Panc1 (cell line): ENCODE measurements around the gene DAZAP1. TPM values are rescaled to one million over a fixed set of nuclear protein-coding genes. Genes with fewer than 3 reads are reported as not detected.

Experiments
- ATAC-seq: fragments of 200-7000 bp; cut with Tn5 transposase; 2 replicates; pipeline ENCODE4 v1.9.1; 2020; ENCODE audit warnings: mild to moderate bottlenecking, moderate library complexity
- BruUV-seq: library from RNA; stranded (reverse); fragments of 400-500 nt; replicated peaks from 2 replicates; lab custom pipeline; 2021; lab: Mats Ljungman, UMichigan
- CTCF ChIA-PET: fragments of 300-600 bp; sonication (Branson Sonifier 250); formaldehyde crosslinking; loops from one replicate; lab custom pipeline; 2022; ENCODE audit warnings: antibody characterized with exemption; lab: Charles Lee
- POLR2A ChIA-PET: fragments of 300-600 bp; sonication (Branson Sonifier 250); formaldehyde crosslinking; loops from one replicate; lab custom pipeline; 2022; ENCODE audit warnings: antibody characterized with exemption; lab: Charles Lee
- DNase-seq: peaks from one replicate; pipeline ENCODE4 v3.0.0-alpha.2; 2010; ENCODE audit warnings: low read depth, low spot score
- H3K27ac ChIP-seq: 2 replicates; pipeline ENCODE4 v1.5.1; 2011; ENCODE audit warnings: mild to moderate bottlenecking, low read length, inconsistent platforms
- H3K27me3 ChIP-seq: fragments of 200-500 bp; sonication (Bioruptor generic); 2 replicates; pipeline ENCODE4 v1.6.0; 2014; ENCODE audit warnings: low read length, inconsistent platforms; ENCODE audit not compliant: control insufficient read depth, insufficient read depth
- H3K36me3 ChIP-seq: fragments of 200-500 bp; sonication (Bioruptor generic); 2 replicates; pipeline ENCODE4 v1.5.1; 2014; ENCODE audit warnings: inconsistent platforms, mild to moderate bottlenecking, low read length, moderate library complexity; ENCODE audit not compliant: control insufficient read depth, insufficient read depth
- H3K4me1 ChIP-seq: 2 replicates; pipeline ENCODE4 v1.5.1; 2011; ENCODE audit warnings: inconsistent platforms, mild to moderate bottlenecking, low read length, moderate library complexity; ENCODE audit not compliant: control insufficient read depth, insufficient read depth
- H3K4me3 ChIP-seq, 2 experiments: 2 replicates each; pipeline ENCODE4 v1.5.1; 2011 to 2012; ENCODE audit warnings: low read depth in 2 of 2, low read length in 2 of 2, mild to moderate bottlenecking in 2 of 2, inconsistent platforms in 1 of 2, moderate library complexity in 1 of 2
- H3K9me3 ChIP-seq: fragments of 200-500 bp; sonication (Bioruptor generic); 2 replicates; pipeline ENCODE4 v1.5.1; 2014; ENCODE audit warnings: low read depth, mild to moderate bottlenecking, inconsistent platforms, low read length, moderate library complexity; ENCODE audit not compliant: control insufficient read depth, insufficient read depth
- CTCF ChIP-seq: fragments of 450-650 bp; IDR thresholded peaks from 2 replicates; pipeline ENCODE4 v1.5.1; 2017; ENCODE audit warnings: mild to moderate bottlenecking
- POLR2AphosphoS5 ChIP-seq: IDR thresholded peaks from 2 replicates; pipeline ENCODE4 v1.6.1; 2012; ENCODE audit warnings: mild to moderate bottlenecking, low read depth, low read length, moderate library complexity
- REST ChIP-seq, 2 experiments: IDR thresholded peaks; 2 replicates each; pipeline ENCODE4 v1.6.1; 2011 to 2012; ENCODE audit warnings: low read depth in 2 of 2, control low read depth in 1 of 2, low read length in 1 of 2, mild to moderate bottlenecking in 1 of 2, moderate library complexity in 1 of 2; ENCODE audit not compliant: insufficient read depth in 1 of 2
- SIN3A ChIP-seq: IDR thresholded peaks from 2 replicates; pipeline ENCODE4 v1.6.1; 2012; ENCODE audit warnings: low read depth, mild to moderate bottlenecking, low read length, moderate library complexity, borderline replicate concordance; ENCODE audit not compliant: insufficient read depth
- TCF7L2 ChIP-seq: IDR thresholded peaks from 2 replicates; pipeline ENCODE4 v1.6.1; 2011; ENCODE audit warnings: mild to moderate bottlenecking, low read depth, low read length, inconsistent platforms
- in situ Hi-C: cut with HindIII; loops from 2 replicates; pipeline ENCODE4 v1.10.0; 2016; ENCODE audit warnings: low sequenced_read_pairs, low pct_unique_long_range_greater_than_20kb
- intact Hi-C: fragments of 100-400 bp; cut with micrococcal nuclease; formaldehyde crosslinking; loops from one replicate; pipeline ENCODE4 v1.10.0; 2022; ENCODE audit not compliant: unreplicated experiment
- total RNA-seq: library from RNA; stranded (reverse); gene quantifications from one replicate; pipeline ENCODE4 v1.2.1, GENCODE V29; 2021; ENCODE audit not compliant: unreplicated experiment

The DAZAP1 gene
- total RNA-seq, 1 experiment from 2014 or later, result 195 TPM

- DNase-seq (no peak), ATAC-seq (no peak)
- Histone ChIP-seq H3K4me1 (peaks cover 9% of the 10 kb centered on the region; the same call in 1 of the 2 replicates), H3K36me3 (peaks cover 6% of the 10 kb centered on the region; the same call in 1 of the 2 replicates), H3K9me3 (no peaks in the 10 kb centered on the region), H3K4me3 (no peak overlapping the region), H3K27me3 (no peaks in the 10 kb centered on the region), H3K27ac (no peak overlapping the region)
- TF ChIP-seq CTCF, result no peak
- no peak for TF ChIP-seq TCF7L2
- no peak for TF ChIP-seq SIN3A
- TF ChIP-seq REST (IDR thresholded peaks at IDR 0.05; ENCODE audit: insufficient read depth in 1 of 2, low read depth in 2 of 2, low read length in 1 of 2), result no peak
- no peak for TF ChIP-seq POLR2AphosphoS5
- CTCF ChIA-PET, result no interaction called here
- intact Hi-C loops, result no loop called here
- in situ Hi-C loops, result no loop called here
- no TSS peak for BruUV-seq
- POLR2A ChIA-PET, result interaction anchor here (0.7 kb wide), 1 partner anchor 988 kb away, joined by 10 read pairs; no protein-coding TSS in a partner anchor
Measured at GRCh38 chr19:1402411-1403070, 4.8 kb upstream of the DAZAP1 start.

GRCh38 chr19:1406774-1407527 lies 435 bp upstream of the DAZAP1 start:
- TF ChIP-seq REST (IDR thresholded peaks at IDR 0.05; ENCODE audit: insufficient read depth in 1 of 2, low read depth in 2 of 2, low read length in 1 of 2), result no peak
- TF ChIP-seq SIN3A, result no peak
- peak; percentile 60 for TF ChIP-seq POLR2AphosphoS5
- no peak for TF ChIP-seq TCF7L2
- peak; percentile 70; the same call in 1 of the 2 replicates for TF ChIP-seq CTCF
- in situ Hi-C loops, result no loop called here
- H3K27ac ChIP-seq, result peak overlapping the region; percentile 88
- intact Hi-C loops, result no loop called here
- CTCF ChIA-PET, result no interaction called here
- no peaks in the 10 kb centered on the region for H3K9me3 ChIP-seq
- POLR2A ChIA-PET, result no interaction called here
- DNase-seq (peak; percentile 62), ATAC-seq (peak; percentile 87)
- H3K4me3 ChIP-seq, result peak overlapping the region; percentile 49 to 54
- H3K36me3 ChIP-seq, result no peaks in the 10 kb centered on the region; the same call in 1 of the 2 replicates
- peaks cover 32% of the 10 kb centered on the region for H3K4me1 ChIP-seq
- no peaks in the 10 kb centered on the region for H3K27me3 ChIP-seq
- no TSS peak for BruUV-seq
